SK-N-SH treated with all-trans-retinoic acid at 6 μM for 48 hours (cell line): ENCODE results near the gene EPB42.

Experiments
- ARNTL ChIP-seq: fragments of 450-650 bp; formaldehyde crosslinking; IDR thresholded peaks from 2 replicates; pipeline ENCODE4 v1.5.0; 2020; ENCODE audit warnings: low read depth, mild to moderate bottlenecking, moderate library complexity, borderline replicate concordance
- BACH2 ChIP-seq: fragments of 250-450 bp; sonication (Bioruptor Pico); IDR thresholded peaks from 2 replicates; pipeline ENCODE4 v1.9.0; 2021; ENCODE audit warnings: mild to moderate bottlenecking, borderline replicate concordance
- PPARA ChIP-seq: fragments of 250-450 bp; sonication (Bioruptor Pico); IDR thresholded peaks from 2 replicates; pipeline ENCODE4 v1.5.0; 2020; ENCODE audit warnings: mild to moderate bottlenecking, borderline replicate concordance
- RARB ChIP-seq: fragments of 250-450 bp; sonication (Bioruptor Pico); IDR thresholded peaks from 2 replicates; pipeline ENCODE4 v1.8.0; 2021; ENCODE audit warnings: mild to moderate bottlenecking, moderate library complexity
- SNAI2 ChIP-seq: fragments of 250-450 bp; sonication (Bioruptor Pico); IDR thresholded peaks from 2 replicates; pipeline ENCODE4 v1.5.0; 2020; ENCODE audit warnings: mild to moderate bottlenecking, moderate library complexity
- TOX ChIP-seq: fragments of 250-450 bp; sonication (Bioruptor Pico); IDR thresholded peaks from 2 replicates; pipeline ENCODE4 v1.8.0; 2021; ENCODE audit warnings: mild to moderate bottlenecking, moderate library complexity, borderline replicate concordance
- ZC3H10 ChIP-seq: fragments of 250-450 bp; sonication (Bioruptor Pico); IDR thresholded peaks from 2 replicates; pipeline ENCODE4 v1.5.1; 2021; ENCODE audit warnings: mild to moderate bottlenecking, moderate library complexity
- ZFP3 ChIP-seq: fragments of 250-450 bp; sonication (Bioruptor Pico); IDR thresholded peaks from 2 replicates; pipeline ENCODE4 v1.5.0; 2020; ENCODE audit warnings: mild to moderate bottlenecking, moderate library complexity
- ZFP30 ChIP-seq: fragments of 450-650 bp; formaldehyde crosslinking; IDR thresholded peaks from 2 replicates; pipeline ENCODE4 v1.5.0; 2022; ENCODE audit warnings: mild to moderate bottlenecking, moderate library complexity
- ZNF565 ChIP-seq: fragments of 450-650 bp; formaldehyde crosslinking; conservative IDR thresholded peaks from 2 replicates; pipeline ENCODE4 v1.5.0; 2020; ENCODE audit warnings: low read depth, mild to moderate bottlenecking, moderate library complexity
- ZNF70 ChIP-seq: fragments of 450-650 bp; formaldehyde crosslinking; IDR thresholded peaks from 2 replicates; pipeline ENCODE4 v1.5.0; 2020; ENCODE audit warnings: mild to moderate bottlenecking, moderate library complexity
- TF ChIP-seq, protein P1 (sequence below): fragments of 250-450 bp; sonication (Bioruptor Pico); IDR thresholded peaks from 2 replicates; pipeline ENCODE4 v1.8.0; 2020; ENCODE audit warnings: mild to moderate bottlenecking, moderate library complexity, borderline replicate concordance
- TF ChIP-seq, protein P2 (sequence below): fragments of 250-450 bp; sonication (Bioruptor Pico); IDR thresholded peaks from 2 replicates; pipeline ENCODE4 v1.5.1; 2020; ENCODE audit warnings: low read depth, mild to moderate bottlenecking, moderate library complexity
- TF ChIP-seq, protein P3 (sequence below): fragments of 250-450 bp; sonication (Bioruptor Pico); IDR thresholded peaks from 2 replicates; pipeline ENCODE4 v1.8.0; 2021; ENCODE audit warnings: low read depth, mild to moderate bottlenecking, moderate library complexity, borderline replicate concordance

DNA sequence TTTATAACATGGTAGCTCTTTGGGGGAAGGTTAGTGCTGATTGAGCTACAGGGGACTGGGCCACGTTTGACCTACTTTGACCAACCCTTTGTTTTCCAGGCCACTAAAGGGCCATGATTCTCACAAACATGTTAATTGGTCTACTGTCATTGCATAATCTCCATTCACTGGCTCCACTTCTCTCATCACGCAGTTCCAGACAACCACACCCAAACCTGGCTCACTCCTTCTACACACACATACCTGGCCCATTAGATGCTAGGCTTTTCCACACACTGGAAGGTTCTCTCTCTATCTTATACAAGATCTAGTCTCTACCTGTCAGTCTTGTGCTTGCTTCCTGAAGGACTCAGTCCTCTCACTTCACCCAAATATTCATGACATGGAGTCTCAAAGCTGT, 30.0 kb upstream of the EPB42 start:
- TF ChIP-seq, protein P1, sequence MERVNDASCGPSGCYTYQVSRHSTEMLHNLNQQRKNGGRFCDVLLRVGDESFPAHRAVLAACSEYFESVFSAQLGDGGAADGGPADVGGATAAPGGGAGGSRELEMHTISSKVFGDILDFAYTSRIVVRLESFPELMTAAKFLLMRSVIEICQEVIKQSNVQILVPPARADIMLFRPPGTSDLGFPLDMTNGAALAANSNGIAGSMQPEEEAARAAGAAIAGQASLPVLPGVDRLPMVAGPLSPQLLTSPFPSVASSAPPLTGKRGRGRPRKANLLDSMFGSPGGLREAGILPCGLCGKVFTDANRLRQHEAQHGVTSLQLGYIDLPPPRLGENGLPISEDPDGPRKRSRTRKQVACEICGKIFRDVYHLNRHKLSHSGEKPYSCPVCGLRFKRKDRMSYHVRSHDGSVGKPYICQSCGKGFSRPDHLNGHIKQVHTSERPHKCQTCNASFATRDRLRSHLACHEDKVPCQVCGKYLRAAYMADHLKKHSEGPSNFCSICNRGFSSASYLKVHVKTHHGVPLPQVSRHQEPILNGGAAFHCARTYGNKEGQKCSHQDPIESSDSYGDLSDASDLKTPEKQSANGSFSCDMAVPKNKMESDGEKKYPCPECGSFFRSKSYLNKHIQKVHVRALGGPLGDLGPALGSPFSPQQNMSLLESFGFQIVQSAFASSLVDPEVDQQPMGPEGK = no peak
- TF ChIP-seq ZC3H10 (CRISPR knock-in tag) = no peak
- TF ChIP-seq TOX (CRISPR knock-in tag) = no peak
- TF ChIP-seq ZFP3 (CRISPR knock-in tag) = no peak
- TF ChIP-seq ZNF70 = no peak
- TF ChIP-seq, protein P2, sequence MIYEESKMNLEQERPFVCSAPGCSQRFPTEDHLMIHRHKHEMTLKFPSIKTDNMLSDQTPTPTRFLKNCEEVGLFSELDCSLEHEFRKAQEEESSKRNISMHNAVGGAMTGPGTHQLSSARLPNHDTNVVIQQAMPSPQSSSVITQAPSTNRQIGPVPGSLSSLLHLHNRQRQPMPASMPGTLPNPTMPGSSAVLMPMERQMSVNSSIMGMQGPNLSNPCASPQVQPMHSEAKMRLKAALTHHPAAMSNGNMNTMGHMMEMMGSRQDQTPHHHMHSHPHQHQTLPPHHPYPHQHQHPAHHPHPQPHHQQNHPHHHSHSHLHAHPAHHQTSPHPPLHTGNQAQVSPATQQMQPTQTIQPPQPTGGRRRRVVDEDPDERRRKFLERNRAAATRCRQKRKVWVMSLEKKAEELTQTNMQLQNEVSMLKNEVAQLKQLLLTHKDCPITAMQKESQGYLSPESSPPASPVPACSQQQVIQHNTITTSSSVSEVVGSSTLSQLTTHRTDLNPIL (CRISPR knock-in tag) = no peak
- TF ChIP-seq, protein P3, sequence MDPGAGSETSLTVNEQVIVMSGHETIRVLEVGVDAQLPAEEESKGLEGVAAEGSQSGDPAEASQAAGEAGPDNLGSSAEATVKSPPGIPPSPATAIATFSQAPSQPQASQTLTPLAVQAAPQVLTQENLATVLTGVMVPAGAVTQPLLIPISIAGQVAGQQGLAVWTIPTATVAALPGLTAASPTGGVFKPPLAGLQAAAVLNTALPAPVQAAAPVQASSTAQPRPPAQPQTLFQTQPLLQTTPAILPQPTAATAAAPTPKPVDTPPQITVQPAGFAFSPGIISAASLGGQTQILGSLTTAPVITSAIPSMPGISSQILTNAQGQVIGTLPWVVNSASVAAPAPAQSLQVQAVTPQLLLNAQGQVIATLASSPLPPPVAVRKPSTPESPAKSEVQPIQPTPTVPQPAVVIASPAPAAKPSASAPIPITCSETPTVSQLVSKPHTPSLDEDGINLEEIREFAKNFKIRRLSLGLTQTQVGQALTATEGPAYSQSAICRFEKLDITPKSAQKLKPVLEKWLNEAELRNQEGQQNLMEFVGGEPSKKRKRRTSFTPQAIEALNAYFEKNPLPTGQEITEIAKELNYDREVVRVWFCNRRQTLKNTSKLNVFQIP (CRISPR knock-in tag) = no peak
- no peak for TF ChIP-seq ARNTL
- TF ChIP-seq PPARA (CRISPR knock-in tag) = no peak
- no peak for TF ChIP-seq SNAI2 (CRISPR knock-in tag)
- no peak for TF ChIP-seq ZNF565 (CRISPR knock-in tag)
- TF ChIP-seq BACH2 (CRISPR knock-in tag) = no peak
- TF ChIP-seq RARB (CRISPR knock-in tag) = no peak
- no peak for TF ChIP-seq ZFP30 (CRISPR knock-in tag)
